Nucleus accumbens (tissue), 56 donors: Measurements from ENCODE around the gene DCXR.
"Not testable (repeated sequence)": the region's sequence is repeated elsewhere in the genome, so short reads cannot be mapped to it uniquely, and the experiment has no call there.

Experiments used
- DNase-seq, 56 donors: peaks; one replicate each; lab custom pipeline; 2025; lab: John Stamatoyannopoulos, UW

DCXR gene

DNA sequence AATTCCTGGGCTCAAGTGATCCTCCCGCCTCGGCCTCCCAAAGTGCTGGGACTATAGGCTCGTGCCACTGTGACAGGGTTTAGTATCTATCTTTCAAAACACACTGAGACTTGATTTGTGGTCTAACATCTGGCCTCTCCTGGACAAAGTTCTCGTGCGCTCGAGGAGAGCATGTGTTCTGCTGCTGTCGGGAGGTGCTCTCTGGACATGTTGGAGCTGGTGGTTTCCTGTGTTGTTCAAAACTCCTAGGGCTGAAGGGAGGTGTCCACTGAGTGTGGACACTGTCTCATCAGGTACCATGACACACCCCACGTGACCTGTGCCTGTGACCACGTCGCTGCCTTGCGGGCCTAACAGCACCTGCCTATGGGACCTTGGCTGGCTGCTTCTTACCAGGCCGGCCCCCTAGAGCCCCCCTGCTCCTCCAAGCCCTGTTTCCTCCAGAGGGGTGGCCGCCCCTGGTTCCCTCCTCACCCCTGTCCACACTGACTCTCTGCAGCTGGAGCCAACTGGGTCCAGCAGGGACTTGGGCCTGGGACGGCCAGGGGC, 8.5 kb upstream of the DCXR start:
- DNase-seq = no peak

DNA sequence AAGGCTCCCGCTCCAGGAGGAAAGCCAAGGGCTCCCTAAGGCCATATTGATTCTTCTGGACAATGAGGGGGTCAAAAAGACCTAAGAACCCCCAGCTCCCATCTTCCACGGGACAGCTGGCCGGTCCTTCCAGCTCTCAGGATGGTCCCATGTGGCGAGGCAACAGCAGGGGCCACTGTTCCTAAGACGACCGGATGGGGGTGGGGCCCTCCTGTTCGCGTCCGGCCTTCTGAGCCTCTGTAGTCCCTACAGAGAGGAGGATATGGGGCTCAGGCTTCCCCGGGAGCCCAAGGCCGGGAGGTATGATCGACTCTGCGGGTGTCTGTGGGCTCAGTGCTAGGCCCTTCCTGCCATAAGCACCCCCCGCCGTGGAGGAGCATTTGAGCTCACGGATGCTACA, 6.0 kb upstream of the DCXR start:
- no peak for DNase-seq

DNA sequence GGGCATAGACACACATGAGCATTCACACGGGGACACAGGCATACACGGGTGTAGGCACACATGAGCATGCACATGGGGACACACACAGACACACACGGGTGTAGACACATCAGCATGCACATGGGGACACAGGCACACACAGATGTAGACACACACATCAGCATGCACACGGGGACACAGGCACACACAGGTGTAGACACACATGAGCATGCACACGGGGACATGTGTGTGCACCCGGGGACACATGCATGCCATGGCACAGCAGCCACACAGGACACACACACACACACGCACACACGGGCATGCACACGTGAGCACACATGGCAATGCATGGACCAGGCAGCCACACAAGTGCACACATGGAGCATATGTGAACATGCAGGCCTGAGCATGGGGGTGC, 5.2 kb upstream of the DCXR start:
- no peak for DNase-seq

DNA sequence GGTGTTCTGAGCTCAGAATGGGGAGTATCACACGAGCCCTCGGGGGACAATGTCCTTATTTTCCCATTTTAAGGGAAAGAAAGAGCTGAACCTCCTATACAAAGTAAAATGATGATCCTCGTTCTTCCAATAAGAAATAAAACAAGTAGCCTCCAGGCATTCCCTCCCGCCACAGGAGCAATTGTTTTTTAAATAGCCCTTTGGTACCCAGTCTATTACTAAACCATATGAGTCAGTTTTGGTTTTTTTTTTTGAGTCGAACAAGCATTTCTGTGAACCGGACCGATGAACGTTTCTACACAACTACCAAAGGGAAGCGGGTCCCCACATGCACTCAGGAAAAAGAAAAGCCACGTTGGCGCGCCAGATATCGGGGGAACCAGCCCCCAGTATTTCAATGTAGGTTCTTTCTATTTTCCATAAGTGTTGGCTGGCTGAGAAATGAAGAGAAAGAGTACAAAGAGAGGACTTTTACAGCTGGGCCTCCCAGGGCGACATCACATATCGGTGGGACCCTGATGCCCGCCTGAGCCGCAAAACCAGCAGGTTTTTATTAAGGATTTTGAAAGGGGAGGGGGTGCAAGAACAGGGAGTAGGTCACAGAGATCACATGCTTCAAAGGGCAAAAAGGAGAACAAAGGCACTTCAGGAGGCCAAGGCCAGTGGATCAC, 3.8 kb upstream of the DCXR start:
- no peak for DNase-seq

DNA sequence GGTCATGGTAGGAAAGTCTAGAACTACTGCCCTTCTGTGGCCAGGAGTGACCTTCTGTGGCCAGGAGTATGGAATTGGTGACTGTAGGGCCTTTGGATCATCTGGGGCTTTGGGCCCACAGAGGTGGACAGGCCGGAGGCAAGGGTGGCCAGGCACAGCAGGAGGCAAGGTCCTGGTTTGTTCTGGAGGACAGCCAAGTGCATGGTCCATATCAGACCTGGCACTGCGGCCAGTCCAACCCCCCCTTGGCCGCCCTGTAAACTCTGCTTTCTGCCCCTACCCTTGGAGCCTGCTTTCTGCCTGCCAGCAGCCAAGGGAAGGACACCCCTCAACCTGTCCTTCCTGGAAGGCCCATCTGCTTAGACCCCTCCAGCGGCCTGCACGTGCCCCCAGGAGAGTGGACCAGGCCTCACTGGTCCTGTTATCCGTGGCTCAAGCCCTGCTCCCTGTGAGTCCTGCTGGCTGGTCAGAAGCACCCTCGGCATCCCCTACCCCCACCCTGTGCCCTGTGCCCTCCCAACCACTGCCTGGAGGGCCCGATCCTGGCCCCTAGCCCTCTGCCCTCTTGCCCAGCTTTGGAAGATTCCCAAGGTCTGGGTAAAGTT, 2.3 kb upstream of the DCXR start:
- no peak for DNase-seq

DNA sequence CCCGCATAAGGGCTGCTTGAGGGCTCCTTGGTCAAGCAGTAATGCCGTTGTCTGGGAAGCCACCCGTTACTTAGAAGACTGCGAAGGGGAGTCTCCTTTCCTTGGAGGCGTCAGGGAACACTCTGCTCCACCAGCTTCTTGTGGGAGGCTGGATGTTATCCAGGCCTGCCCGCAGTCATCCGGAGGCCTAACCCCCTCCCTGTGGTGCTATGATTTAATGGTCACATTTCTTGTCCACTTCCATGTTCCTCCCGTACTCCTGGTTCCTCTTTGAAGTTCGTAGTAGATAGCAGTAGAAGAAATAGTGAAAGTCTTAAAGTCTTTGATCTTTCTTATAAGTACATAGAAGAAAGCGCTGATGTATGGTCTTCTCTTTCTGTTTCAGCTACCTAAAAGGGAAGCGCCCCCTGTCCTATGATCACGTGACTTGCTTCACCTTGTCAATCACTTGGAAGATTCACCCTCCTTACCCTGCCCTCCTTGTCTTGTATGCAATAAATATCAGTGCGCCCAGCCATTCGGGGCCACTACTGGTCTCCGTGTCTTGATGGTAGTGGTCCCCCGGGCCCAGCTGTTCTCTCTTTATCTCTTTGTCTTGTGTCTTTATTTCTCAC, 1.4 kb upstream of the DCXR start:
- DNase-seq = not testable (repeated sequence)

DNA sequence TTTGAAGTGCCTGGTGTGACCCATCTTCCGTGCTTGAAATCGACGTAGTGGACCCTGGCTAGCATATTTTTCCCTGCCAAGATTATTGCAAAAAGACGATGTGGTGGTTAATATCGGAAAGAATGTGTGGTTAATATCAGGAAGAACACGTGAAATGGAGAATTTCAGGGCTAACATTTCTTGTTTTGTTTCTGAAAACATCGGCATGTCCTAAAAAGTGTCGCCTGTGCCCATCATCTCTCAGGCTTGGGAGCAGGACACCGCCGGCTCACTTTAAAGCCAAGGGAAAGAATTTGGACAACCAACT, 345 bp upstream of the DCXR start:
- DNase-seq = no peak

DNA sequence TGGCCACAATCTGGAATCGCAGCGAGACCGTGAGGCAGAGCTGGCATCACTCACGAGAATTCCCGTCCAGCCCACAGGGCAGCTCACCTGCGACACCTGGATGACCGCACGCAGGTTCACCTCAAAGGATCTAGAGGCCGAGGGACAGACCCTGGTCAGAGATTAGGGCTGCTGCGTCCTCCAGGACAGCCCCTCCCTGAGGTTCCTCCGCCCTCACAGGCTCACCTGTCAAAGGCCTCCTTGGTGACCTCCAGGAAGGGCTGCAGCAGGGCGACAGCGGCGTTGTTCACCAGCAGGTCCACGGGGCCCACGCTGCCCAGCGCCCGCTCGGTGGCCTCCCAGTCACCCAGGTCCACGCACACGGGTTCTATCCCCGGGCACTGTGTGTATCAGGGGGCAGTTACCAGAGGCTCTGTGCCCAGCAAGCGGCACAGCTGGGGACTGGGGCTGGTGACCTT, 834 bp downstream of the DCXR start:
- DNase-seq = no peak

DNA sequence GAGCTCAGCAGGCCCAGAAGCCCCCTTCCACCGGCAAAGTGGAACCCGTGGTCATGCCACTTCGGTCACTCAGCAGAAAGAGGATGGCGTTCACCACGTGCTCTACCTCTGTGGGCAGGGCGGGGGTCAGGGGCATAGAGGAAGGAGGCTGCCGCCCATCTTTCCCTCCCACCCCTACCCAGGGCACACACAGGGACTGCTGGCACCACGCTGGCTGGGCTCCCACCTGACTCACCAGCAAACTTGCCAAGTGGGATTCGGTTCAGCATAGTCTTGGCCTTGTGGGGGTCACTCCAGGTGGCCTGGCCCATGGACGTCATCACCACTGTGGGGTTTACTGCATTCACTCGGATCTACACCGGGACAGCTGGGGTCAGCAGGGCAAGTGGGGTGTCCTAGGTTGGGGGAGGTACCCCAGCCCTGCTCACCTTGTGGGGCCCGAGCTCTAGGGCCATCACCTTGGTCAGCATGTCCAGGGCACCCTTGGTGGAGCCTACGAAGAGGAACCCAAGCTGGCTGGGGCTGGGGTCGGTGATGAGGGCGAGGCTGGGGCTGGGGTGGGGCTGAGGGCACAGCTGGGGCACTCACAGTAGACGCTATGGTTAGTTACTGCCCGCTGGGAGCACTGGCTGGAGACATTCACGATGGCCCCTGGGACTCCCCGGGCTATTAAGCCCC, 1.4 kb downstream of the DCXR start:
- DNase-seq = no peak

DNA sequence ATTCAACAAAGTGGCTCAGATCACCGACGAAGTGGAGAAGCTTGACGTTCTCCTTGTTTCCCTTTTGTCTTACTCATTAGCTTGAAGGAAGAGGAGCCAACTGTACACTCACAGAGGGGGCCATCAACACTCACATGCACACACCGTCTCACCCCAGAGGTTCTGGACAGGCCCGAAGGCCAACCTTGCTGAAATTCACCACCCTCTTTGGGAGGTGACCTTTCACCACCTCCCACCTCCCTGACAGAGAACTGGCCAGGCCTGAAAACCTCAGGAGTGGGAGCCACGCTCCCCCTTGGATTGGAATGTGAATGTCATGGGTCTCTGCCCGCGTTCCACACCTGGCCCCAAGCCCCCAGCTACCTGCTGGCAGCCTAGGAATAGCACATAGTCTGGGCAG, 2.0 kb downstream of the DCXR start:
- no peak for DNase-seq

DNA sequence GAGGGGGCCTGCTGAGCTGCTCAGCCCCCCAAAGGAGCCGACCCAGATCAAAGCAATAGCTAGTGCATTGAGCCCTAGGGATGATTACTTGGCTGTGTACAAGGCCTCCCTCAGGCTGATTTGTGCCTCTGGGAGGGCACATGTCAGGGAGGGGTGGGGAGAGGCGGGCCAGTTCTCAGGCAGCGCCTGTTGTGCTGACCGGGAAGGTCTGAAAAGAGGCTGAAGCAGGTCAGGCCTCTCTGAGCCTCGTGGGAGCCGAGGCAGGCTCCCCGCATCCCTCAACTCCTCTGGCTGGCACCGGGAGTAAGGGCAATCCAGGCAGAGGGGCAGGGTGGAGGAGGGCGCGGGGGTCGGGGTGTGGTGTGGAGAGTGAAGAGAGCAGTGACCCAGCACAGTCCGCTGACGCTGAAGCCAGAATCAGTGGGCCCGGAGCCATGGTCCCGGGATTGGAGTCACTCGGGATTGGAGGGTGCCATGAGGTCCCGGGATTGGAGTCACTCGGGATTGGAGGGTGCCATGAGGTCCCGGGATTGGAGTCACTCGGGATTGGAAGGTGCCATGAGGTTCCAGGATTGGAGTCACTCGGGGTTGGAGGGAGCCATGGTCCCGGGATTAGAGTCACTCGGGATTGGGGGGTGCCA, 3.0 kb downstream of the DCXR start:
- no peak for DNase-seq

DNA sequence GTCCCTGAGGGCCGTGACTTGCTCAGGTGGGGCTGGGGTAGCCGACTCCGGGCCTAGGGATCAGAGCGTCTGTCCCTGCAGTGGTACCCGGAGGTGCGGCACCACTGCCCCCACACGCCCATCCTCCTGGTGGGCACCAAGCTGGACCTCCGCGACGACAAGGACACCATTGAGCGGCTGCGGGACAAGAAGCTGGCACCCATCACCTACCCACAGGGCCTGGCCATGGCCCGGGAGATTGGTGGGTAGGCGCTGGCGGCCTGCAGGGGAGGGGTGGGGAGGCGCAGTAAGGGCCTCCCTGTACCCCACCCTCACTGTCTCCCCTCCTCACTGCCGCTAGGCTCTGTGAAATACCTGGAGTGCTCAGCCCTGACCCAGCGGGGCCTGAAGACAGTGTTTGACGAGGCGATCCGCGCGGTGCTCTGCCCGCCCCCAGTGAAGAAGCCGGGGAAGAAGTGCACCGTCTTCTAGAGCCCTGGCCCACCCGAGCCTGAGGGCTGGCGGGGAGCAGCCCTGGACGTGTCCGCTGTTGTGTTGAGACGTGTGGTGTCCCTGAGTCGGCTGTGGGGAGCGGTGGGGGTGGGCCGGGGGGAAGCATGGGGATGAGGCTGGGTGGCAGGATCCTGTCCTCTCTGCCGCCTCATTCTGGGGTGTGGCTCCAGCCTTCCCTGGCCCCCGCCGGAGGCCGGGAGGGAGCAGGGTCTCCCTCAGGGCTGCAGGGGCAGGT, 4.0 kb downstream of the DCXR start:
- no peak for DNase-seq

DNA sequence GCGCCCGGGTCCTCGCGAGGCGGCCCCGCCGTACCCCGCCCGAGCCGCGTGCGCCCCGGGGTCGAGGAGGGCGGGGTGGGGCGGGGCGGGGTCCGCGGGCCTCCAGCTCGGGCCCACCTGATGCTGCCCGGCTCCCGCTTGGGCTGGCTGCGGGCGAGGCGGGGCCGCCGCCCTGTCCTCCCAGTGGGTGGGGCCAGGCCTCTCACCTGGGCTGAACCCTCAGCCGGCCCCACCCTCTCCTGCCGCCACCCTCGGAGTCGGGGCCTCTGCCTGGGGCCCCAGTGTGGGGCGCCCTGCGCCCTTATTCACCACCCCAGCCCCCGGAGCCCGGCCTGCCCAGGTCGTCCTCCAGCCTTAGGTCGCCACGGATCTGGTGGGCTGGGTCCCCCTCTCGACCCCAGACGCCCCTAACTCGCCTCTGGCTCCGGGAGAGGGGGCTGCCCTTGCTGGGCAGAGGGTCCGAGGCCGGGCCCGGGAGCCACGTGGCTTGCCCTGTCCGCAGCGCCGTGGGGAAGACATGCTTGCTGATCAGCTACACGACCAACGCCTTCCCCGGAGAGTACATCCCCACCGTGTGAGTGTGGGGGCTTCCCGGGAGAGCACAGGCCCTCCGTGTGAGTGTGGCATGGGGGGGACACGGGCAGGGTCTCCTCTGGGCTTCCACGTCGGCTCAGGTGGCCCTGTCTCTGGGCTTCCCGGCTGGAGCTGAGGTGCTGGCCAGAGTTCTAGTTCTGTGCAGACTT, 5.4 kb downstream of the DCXR start:
- DNase-seq = no peak

DNA sequence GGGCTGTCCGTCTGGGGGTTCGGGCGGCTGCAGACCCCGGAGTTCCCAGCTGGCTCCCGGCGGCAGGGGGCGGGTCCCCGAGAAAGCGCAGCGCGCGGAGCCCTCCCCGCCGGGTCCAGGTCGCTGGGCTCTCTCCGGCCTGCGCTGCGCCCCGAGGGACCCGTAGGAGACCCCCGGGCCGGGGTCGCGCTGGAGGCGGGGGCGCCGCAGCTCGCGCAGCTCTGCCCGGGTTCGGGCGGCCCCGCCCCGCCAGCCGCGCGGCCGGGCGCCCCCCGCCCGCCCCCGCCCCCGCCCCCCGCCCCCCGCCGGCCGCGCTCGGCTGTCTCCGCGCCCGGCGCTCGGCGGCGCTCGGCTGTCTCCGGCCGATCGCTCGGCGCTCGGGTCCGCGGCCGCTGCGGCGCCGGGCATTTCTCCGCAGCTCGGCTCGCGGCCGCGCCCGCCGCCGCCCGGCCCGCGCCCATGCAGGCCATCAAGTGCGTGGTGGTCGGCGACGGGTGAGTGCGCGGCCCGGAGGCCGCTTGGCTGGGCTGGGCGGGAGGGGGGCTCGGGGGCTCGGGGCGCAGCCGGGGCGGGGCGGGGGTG, 6.1 kb downstream of the DCXR start, which contains the start of gene RAC3:
Gene RAC3, plus strand, starts transcription at position 376 of the 582 bp plus-strand sequence. Its CDS starts 84 bp downstream, at position 460.
- DNase-seq = no peak

DNA sequence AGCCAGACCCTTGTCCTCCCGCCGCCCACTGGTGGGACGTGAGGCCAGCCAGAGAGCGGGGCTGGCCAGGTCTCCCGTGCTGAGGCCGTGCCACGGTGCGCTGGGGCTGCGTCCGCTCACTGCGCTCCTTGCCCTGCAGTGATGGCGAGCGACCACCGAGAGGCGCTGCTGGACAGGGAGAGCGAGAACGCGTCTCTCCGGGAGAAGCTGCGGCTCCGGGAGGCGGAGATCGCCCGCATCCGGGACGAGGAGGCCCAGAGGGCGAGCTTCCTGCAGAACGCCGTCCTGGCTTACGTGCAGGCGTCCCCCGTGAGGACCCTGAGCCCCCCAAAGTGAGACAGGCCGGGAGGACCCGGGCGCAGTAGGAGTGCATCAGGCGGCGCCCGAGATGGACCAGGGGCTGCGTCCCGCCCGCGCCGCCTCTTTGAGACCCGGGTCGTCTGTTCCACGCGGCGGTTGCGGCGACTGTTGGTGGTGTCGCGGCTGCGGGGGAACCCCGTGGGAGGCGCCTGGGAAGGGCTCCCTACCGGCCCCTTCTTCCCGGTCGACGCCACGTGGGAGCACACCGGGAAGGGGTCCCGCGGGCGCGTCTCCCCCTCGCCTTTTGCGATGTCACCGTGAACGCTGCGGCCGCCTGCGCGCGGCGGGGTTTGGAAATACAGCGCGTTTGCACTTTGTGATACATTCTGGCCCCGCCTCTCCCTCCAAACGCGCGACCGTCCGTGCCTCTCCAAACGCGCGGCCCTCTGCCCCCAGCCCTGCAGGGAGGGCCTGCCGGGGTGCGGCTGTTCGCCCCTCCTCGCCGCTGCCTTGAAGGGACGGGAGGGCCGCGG, 6.8 kb downstream of the DCXR start:
- peak in 53 of 56 donors; percentile 15 to 86 (median 62) for DNase-seq

DNA sequence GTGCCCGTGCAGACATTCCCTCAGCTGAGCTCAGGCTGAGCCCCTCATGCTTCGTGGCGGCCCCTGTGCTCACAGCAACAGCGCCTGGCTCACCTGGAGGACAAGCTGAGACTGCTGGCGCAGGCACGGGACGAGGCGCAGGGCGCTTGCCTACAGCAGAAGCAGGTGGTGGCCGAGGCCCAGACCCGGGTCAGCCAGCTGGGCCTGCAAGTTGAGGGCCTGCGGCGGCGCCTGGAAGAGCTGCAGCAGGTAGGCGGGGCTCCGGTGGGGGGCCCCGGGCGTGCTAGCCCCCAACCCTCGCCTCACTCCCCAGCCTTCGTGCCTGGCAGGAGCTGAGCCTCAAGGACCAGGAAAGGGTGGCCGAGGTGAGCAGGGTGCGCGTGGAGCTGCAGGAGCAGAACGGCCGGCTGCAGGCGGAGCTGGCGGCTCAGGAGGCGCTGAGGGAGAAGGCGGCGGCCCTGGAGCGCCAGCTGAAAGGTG, 7.5 kb downstream of the DCXR start:
- DNase-seq = no peak

DNA sequence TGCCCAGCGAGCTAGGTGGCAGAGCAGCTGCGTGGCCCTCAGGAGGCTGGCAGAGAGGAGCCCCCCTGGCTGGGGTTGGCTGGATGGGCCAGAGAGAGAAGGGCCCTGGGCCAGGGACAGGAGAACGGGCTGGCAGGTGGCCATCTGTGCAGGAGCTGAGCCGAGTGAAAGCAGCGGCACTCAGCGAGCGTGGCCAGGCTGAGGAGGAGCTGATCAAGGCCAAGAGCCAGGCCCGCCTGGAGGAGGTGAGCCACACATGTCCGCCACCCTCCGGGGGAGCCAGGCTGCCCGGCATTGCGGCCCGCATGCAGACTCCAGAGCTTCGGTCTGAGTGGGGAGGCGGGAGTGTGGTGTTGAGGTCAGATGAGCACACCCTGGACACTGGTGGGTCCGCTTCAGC, 8.1 kb downstream of the DCXR start:
- no peak for DNase-seq

DNA sequence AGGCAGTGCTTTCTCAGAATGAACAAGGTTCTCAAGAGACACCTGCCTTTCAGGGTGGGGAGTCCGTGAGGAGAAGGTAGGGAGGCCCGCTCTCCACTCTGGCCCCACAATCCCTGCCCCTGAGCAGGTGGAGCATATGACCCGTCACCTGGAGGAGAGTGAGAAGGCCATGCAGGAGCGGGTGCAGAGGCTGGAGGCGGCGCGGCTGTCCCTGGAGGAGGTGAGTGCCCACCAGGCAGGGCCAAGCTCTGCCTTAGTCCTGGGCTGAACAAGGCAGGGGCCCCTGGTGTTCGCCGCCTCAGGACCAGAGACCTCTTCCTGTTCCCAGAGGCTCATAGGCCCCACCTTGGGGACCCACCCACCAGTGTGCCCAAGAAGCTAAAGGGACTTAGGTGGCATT, 8.5 kb downstream of the DCXR start:
- no peak for DNase-seq
